Naive thymus-derived CD4-positive, alpha-beta T cell (primary cell): Measurements from ENCODE around the gene VEZT. TPM values are rescaled to one million over a fixed set of nuclear protein-coding genes. Genes with fewer than 3 reads are reported as not detected.

Source experiments
- ATAC-seq: fragments of 150-1000 bp; cut with Tn5 transposase; 2 replicates; pipeline ENCODE4 v1.10.0; 2021; ENCODE audit warnings: mild to moderate bottlenecking, moderate library complexity
- CTCF ChIA-PET: fragments of 350-600 bp; sonication (Branson Sonifier 250); formaldehyde crosslinking; loops from one replicate; lab custom pipeline; 2021; ENCODE audit warnings: antibody characterized with exemption; lab: Charles Lee
- POLR2A ChIA-PET: fragments of 350-600 bp; sonication (Branson Sonifier 250); formaldehyde crosslinking; loops from one replicate; lab custom pipeline; 2021; ENCODE audit warnings: antibody characterized with exemption, inconsistent platforms; lab: Charles Lee
- DNase-seq, 9 donors: peaks; one replicate each; pipeline versions ENCODE4 v3.0.0 to v3.0.0-alpha.2; 2020 to 2022; ENCODE audit warnings: mixed read lengths in 1 of 9
- H3K27ac ChIP-seq: one replicate; pipeline ENCODE4 v1.7.0; 2013; ENCODE audit warnings: mild to moderate bottlenecking, low read depth, low read length, moderate library complexity
- H3K27me3 ChIP-seq, 2 donors: one replicate each; pipeline ENCODE4 v1.7.0; 2013; ENCODE audit warnings: low read length in 2 of 2, mild to moderate bottlenecking in 2 of 2, moderate library complexity in 2 of 2; ENCODE audit not compliant: control insufficient read depth in 2 of 2, insufficient read depth in 2 of 2
- H3K36me3 ChIP-seq, 3 experiments: 1 replicate in 2 of 3; 2 replicates in 1 of 3; pipeline ENCODE4 v1.7.0; 2013; ENCODE audit warnings: low read length in 3 of 3, mild to moderate bottlenecking in 3 of 3, moderate library complexity in 1 of 3; ENCODE audit not compliant: insufficient read depth in 3 of 3, control insufficient read depth in 2 of 3
- H3K4me1 ChIP-seq, 2 donors: one replicate each; pipeline ENCODE4 v1.7.0; 2013; ENCODE audit warnings: low read length in 2 of 2, mild to moderate bottlenecking in 2 of 2, moderate library complexity in 1 of 2; ENCODE audit not compliant: control insufficient read depth in 2 of 2, insufficient read depth in 2 of 2
- H3K4me3 ChIP-seq: 2 replicates; pipeline ENCODE4 v1.7.0; 2013; ENCODE audit warnings: mild to moderate bottlenecking, low read length
- H3K9me3 ChIP-seq, 3 experiments: 1 replicate in 2 of 3; 2 replicates in 1 of 3; pipeline ENCODE4 v1.7.0; 2013; ENCODE audit warnings: low read length in 3 of 3; ENCODE audit not compliant: control insufficient read depth in 2 of 3
- H3K27ac Mint-ChIP-seq, 9 donors: one replicate each; pipeline ENCODE4 v1.8.0; 2020 to 2022; ENCODE audit warnings: mixed read lengths in 9 of 9, mild to moderate bottlenecking in 8 of 9, moderate library complexity in 5 of 9, inconsistent platforms in 2 of 9
- H3K27me3 Mint-ChIP-seq, 5 donors: one replicate each; pipeline ENCODE4 v1.8.0; 2021 to 2022; ENCODE audit warnings: mixed read lengths in 5 of 5, mild to moderate bottlenecking in 1 of 5
- H3K36me3 Mint-ChIP-seq, 5 donors: one replicate each; pipeline ENCODE4 v1.8.0; 2020 to 2022; ENCODE audit warnings: mixed read lengths in 5 of 5, mild to moderate bottlenecking in 3 of 5, inconsistent platforms in 1 of 5
- H3K4me1 Mint-ChIP-seq, 7 donors: one replicate each; pipeline ENCODE4 v1.8.0; 2020 to 2022; ENCODE audit warnings: mixed read lengths in 7 of 7, mild to moderate bottlenecking in 3 of 7, inconsistent platforms in 1 of 7
- H3K4me3 Mint-ChIP-seq, 10 donors: one replicate each; pipeline ENCODE4 v1.8.0; 2020 to 2022; ENCODE audit warnings: mild to moderate bottlenecking in 10 of 10, mixed read lengths in 10 of 10, moderate library complexity in 6 of 10, inconsistent platforms in 2 of 10
- H3K9me3 Mint-ChIP-seq, 11 donors: one replicate each; pipeline ENCODE4 v1.8.0; 2020 to 2022; ENCODE audit warnings: mixed read lengths in 11 of 11, mild to moderate bottlenecking in 4 of 11, inconsistent platforms in 1 of 11, moderate library complexity in 1 of 11
- intact Hi-C, 2 donors: fragments of 100-400 bp; cut with micrococcal nuclease; formaldehyde crosslinking; loops; one replicate each; pipeline ENCODE4 v1.15.1; 2023
- polyA plus RNA-seq, 2 donors: library from polyadenylated mRNA; unstranded; fragments of 300-500 nt; fragmentation: Illumina TruSeq; gene quantifications; one replicate each; pipeline ENCODE4 v1.2.3, GENCODE V29; 2021
- total RNA-seq, 6 experiments: library from RNA in 5 of 6; stranded (reverse) in 5 of 6; gene quantifications; 1 replicate in 5 of 6; 2 replicates in 1 of 6; pipeline ENCODE4 v1.2.3 and lab custom pipeline; 2021 to 2026

The VEZT gene
- total and polyA plus RNA-seq, 7 experiments from 2014 or later, result 23.2 to 48.8 (median 38.7) TPM

GRCh38 chr12:95178136-95178535 is 39.5 kb upstream of the VEZT start:
- no peak for ATAC-seq

GRCh38 chr12:95179011-95179410 is 38.6 kb upstream of the VEZT start:
- Mint-ChIP-seq H3K4me1 (no peaks in the 10 kb centered on the region), H3K9me3 (no peaks in the 10 kb centered on the region), H3K27me3 (peaks cover 0 to 3% (median 0%) of the 10 kb centered on the region in 5 donors), H3K4me3 (no peak overlapping the region), H3K36me3 (no peaks in the 10 kb centered on the region), H3K27ac (no peak overlapping the region)
- no peaks in the 10 kb centered on the region for H3K9me3 ChIP-seq
- H3K4me3 ChIP-seq, result no peak overlapping the region
- H3K27ac ChIP-seq, result no peak overlapping the region
- H3K36me3 ChIP-seq, result no peaks in the 10 kb centered on the region
- ChIA-PET CTCF (no interaction called here), POLR2A (no interaction called here)
- ATAC-seq, result no peak
- H3K4me1 ChIP-seq, result no peaks in the 10 kb centered on the region
- intact Hi-C loops, result no loop called here
- no peaks in the 10 kb centered on the region for H3K27me3 ChIP-seq
- no peak for DNase-seq

More at GRCh38 chr12:95178136-95178535, 39.5 kb upstream of the VEZT start:
- Histone ChIP-seq H3K36me3 (no peaks in the 10 kb centered on the region), H3K9me3 (no peaks in the 10 kb centered on the region), H3K4me1 (no peaks in the 10 kb centered on the region), H3K27ac (no peak overlapping the region), H3K4me3 (no peak overlapping the region), H3K27me3 (no peaks in the 10 kb centered on the region)
- Mint-ChIP-seq H3K4me3 (no peak overlapping the region), H3K27me3 (peaks cover 0 to 3% (median 0%) of the 10 kb centered on the region in 5 donors), H3K9me3 (no peaks in the 10 kb centered on the region), H3K27ac (no peak overlapping the region), H3K36me3 (no peaks in the 10 kb centered on the region), H3K4me1 (no peaks in the 10 kb centered on the region)
- intact Hi-C loops, result no loop called here
- CTCF ChIA-PET, result no interaction called here
- DNase-seq, result no peak
- POLR2A ChIA-PET, result no interaction called here

GRCh38 chr12:95181103-95181502 is 36.5 kb upstream of the VEZT start:
- Mint-ChIP-seq H3K4me3 (no peak overlapping the region), H3K27ac (no peak overlapping the region), H3K27me3 (peaks cover 0 to 3% (median 0%) of the 10 kb centered on the region in 5 donors), H3K9me3 (no peaks in the 10 kb centered on the region), H3K36me3 (no peaks in the 10 kb centered on the region), H3K4me1 (no peaks in the 10 kb centered on the region)
- Histone ChIP-seq H3K27ac (no peak overlapping the region), H3K4me1 (no peaks in the 10 kb centered on the region), H3K9me3 (no peaks in the 10 kb centered on the region), H3K4me3 (no peak overlapping the region), H3K27me3 (no peaks in the 10 kb centered on the region), H3K36me3 (no peaks in the 10 kb centered on the region)
- ATAC-seq (no peak), DNase-seq (no peak)
- intact Hi-C loops, result no loop called here
- ChIA-PET POLR2A (no interaction called here), CTCF (no interaction called here)

GRCh38 chr12:95182868-95183415 is 34.7 kb upstream of the VEZT start:
- POLR2A ChIA-PET, result no interaction called here
- Histone ChIP-seq H3K36me3 (no peaks in the 10 kb centered on the region), H3K4me3 (no peak overlapping the region), H3K9me3 (no peaks in the 10 kb centered on the region), H3K27me3 (no peaks in the 10 kb centered on the region), H3K27ac (no peak overlapping the region), H3K4me1 (no peaks in the 10 kb centered on the region)
- no peak overlapping the region for H3K4me3 Mint-ChIP-seq
- H3K36me3 Mint-ChIP-seq, result no peaks in the 10 kb centered on the region
- no peak overlapping the region for H3K27ac Mint-ChIP-seq
- intact Hi-C loops, result no loop called here
- H3K27me3 Mint-ChIP-seq, result peaks cover 0 to 3% (median 0%) of the 10 kb centered on the region in 5 donors
- CTCF ChIA-PET, result no interaction called here
- no peaks in the 10 kb centered on the region for H3K4me1 Mint-ChIP-seq
- ATAC-seq (no peak), DNase-seq (no peak)
- no peaks in the 10 kb centered on the region for H3K9me3 Mint-ChIP-seq

GRCh38 chr12:95184121-95184520 is 33.5 kb upstream of the VEZT start:
- H3K27me3 Mint-ChIP-seq, result no peaks in the 10 kb centered on the region
- no peak overlapping the region for H3K4me3 ChIP-seq
- DNase-seq (no peak), ATAC-seq (no peak)
- no peaks in the 10 kb centered on the region for H3K9me3 ChIP-seq
- H3K27ac Mint-ChIP-seq, result no peak overlapping the region
- H3K4me1 Mint-ChIP-seq, result no peaks in the 10 kb centered on the region
- ChIA-PET POLR2A (no interaction called here), CTCF (no interaction called here)
- no peak overlapping the region for H3K27ac ChIP-seq
- no peaks in the 10 kb centered on the region for H3K36me3 ChIP-seq
- H3K36me3 Mint-ChIP-seq, result no peaks in the 10 kb centered on the region
- intact Hi-C loops, result no loop called here
- H3K27me3 ChIP-seq, result no peaks in the 10 kb centered on the region
- H3K4me1 ChIP-seq, result no peaks in the 10 kb centered on the region
- no peak overlapping the region for H3K4me3 Mint-ChIP-seq
- H3K9me3 Mint-ChIP-seq, result no peaks in the 10 kb centered on the region

- intact Hi-C loops, result no loop called here
- Mint-ChIP-seq H3K4me3 (no peak overlapping the region), H3K27ac (no peak overlapping the region), H3K27me3 (no peaks in the 10 kb centered on the region), H3K4me1 (no peaks in the 10 kb centered on the region), H3K36me3 (no peaks in the 10 kb centered on the region), H3K9me3 (no peaks in the 10 kb centered on the region)
- H3K36me3 ChIP-seq, result no peaks in the 10 kb centered on the region
- no peak overlapping the region for H3K27ac ChIP-seq
- H3K9me3 ChIP-seq, result no peaks in the 10 kb centered on the region
- no peak overlapping the region for H3K4me3 ChIP-seq
- POLR2A ChIA-PET, result no interaction called here
- DNase-seq (no peak), ATAC-seq (no peak)
- no peaks in the 10 kb centered on the region for H3K27me3 ChIP-seq
- CTCF ChIA-PET, result no interaction called here
- no peaks in the 10 kb centered on the region for H3K4me1 ChIP-seq
Observed at GRCh38 chr12:95185072-95185471, 32.5 kb upstream of the VEZT start.

- no peaks in the 10 kb centered on the region for H3K36me3 Mint-ChIP-seq
- Histone ChIP-seq H3K27me3 (no peaks in the 10 kb centered on the region), H3K27ac (no peak overlapping the region), H3K4me1 (no peaks in the 10 kb centered on the region), H3K4me3 (no peak overlapping the region), H3K9me3 (no peaks in the 10 kb centered on the region), H3K36me3 (no peaks in the 10 kb centered on the region)
- ATAC-seq, result no peak
- H3K27ac Mint-ChIP-seq, result no peak overlapping the region
- no peaks in the 10 kb centered on the region for H3K27me3 Mint-ChIP-seq
- no peak for DNase-seq
- intact Hi-C loops, result no loop called here
- no peaks in the 10 kb centered on the region for H3K4me1 Mint-ChIP-seq
- ChIA-PET CTCF (no interaction called here), POLR2A (interaction anchor here (0.7 kb wide), 1 partner anchor 230 kb away, joined by 3 read pairs; no protein-coding TSS in a partner anchor)
- no peak overlapping the region for H3K4me3 Mint-ChIP-seq
- H3K9me3 Mint-ChIP-seq, result no peaks in the 10 kb centered on the region
Observed at GRCh38 chr12:95185854-95186253, 31.8 kb upstream of the VEZT start.
